GM12892 (cell line): ENCODE measurements around the gene CSK.

ENCODE experiments used
- POLR2A ChIP-seq: IDR thresholded peaks from 2 replicates; pipeline ENCODE4 v1.6.1; 2011; ENCODE audit warnings: low read depth, low read length, control low read depth
- POLR2AphosphoS5 ChIP-seq: IDR thresholded peaks from 2 replicates; pipeline ENCODE4 v1.6.1; 2011; ENCODE audit warnings: low read depth, low read length, control low read depth
- TAF1 ChIP-seq: IDR thresholded peaks from 2 replicates; pipeline ENCODE4 v1.6.1; 2011; ENCODE audit warnings: low read depth, mild to moderate bottlenecking, control low read depth, low read length, borderline replicate concordance

DNA sequence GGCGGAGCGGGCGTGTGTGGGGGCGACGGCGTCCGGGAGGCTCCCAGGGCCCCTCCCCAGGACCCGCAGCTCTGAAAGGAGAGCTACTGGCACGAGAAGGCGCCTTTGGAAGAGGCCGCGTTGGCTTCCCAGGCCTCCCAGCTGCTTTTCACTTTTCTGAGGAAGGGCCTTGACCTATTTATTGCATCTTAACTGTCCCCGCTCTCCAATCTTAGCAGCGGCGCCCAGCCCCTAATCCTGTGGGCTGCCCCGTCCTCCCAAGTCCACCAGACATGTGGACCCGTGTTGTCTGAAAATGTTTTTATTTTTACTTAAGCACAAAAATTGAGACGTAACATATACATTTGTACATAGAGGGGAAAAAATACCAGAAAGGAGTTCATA lies 61.6 kb downstream of the CSK start:
- TF ChIP-seq POLR2AphosphoS5 (no peak; the same call in 1 of the 2 replicates), TAF1 (no peak), POLR2A (no peak)
